C1 segment of cervical spinal cord (tissue), 14 donors: ENCODE measurements around the gene HERC3.

Source experiments
- DNase-seq, 14 donors: peaks; one replicate each; lab custom pipeline; 2025; lab: John Stamatoyannopoulos, UW

HERC3 gene

GRCh38 chr4:88659055-88659889 is 67.0 kb downstream of the HERC3 start:
- peak in 3 of 14 donors; percentile 7 to 83 (median 20) for DNase-seq

DNA sequence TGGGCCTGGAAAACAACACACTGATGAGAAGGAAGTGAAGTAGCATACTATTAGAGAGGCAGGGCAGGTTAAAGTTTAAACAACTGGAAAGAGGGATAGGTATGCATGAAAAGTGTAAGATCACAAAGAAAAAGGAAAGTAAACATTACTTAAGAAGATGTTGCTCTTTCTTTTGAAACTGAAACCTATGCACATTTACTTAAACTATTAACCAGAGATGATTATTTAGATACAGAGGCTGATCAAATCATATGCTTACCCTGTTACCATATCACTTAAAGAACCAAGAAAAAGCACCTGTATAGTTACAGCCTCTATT is 67.6 kb downstream of the HERC3 start:
- no peak for DNase-seq

DNA sequence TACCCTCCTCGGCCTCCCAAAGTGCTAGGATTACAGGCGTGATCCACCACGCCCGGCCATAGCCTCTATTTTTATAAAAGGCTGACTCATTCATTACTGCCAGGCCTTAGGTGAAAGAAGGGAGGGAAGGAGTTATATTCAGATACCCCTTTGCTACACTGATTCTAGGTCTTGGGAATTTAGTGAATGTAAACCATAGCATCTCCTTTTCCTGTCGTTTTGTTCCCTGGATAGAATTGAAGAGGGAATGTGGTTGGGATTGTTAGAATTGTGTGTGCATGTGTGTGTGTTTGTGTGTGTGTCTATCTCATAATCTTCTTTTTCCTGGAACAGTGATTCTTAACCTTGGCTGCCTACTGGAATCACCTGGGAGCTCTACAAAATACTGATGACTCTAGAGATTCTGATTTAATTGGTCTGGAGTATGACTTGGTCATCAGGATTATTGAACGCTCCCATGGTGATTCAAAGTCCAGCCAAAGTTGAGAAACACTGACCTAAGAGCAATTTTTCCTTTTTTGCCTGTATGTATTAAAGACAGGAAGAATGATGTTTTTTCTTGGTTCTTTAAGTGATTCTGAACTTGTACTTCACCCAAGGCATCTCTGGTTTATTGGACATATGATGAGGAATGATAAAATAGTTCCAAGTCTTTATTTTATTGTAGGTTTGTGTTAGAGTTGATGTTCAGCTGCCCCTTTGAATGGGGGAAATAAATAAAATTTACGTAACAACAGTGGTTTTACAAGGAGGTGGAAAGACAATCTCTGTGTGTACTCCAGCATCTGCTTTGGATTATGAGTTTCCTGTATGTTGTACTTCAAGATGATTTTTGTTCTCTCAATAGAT is 68.4 kb downstream of the HERC3 start:
- no peak for DNase-seq

DNA sequence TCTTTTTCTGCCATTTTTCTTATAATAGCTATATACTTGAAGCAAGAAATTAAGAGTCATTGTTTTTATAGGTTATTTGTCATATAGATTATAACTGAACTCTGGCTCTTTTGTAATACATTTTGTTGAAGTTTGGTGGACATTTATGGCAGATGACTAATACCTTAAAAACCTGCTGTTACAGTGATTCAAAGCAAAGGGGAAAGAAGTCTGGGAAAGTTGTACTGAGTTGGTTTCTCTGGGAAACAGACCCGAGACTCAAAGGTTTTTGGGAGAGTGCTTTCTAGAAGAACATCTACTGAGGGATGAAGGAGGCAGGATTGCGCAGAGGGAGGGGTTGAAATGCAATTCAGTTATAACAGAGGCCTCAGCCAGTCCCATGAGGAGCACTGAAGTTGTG is 69.5 kb downstream of the HERC3 start:
- no peak for DNase-seq

GRCh38 chr4:88672987-88673386 is 80.7 kb downstream of the HERC3 start:
- no peak for DNase-seq

GRCh38 chr4:88673886-88674285 is 81.6 kb downstream of the HERC3 start:
- no peak for DNase-seq

DNA sequence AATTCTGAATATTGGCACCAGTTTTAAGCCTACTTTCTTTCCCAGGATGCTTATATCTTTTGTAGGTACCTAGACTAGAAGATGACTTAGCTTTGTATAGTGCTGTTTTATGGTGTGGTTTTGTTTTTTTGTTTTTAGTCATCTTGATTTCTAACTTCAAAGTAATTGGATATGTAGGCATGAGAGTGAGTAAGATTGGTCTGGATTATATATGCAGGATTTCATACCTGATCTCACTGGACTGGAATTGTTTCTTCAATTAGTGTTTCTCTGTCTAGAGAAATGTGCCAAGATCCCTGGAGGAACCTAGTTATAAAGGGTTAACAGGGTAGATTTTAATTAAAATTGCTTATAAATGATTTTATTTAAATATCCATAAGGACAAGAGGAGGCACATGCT is 82.3 kb downstream of the HERC3 start:
- DNase-seq = no peak

DNA sequence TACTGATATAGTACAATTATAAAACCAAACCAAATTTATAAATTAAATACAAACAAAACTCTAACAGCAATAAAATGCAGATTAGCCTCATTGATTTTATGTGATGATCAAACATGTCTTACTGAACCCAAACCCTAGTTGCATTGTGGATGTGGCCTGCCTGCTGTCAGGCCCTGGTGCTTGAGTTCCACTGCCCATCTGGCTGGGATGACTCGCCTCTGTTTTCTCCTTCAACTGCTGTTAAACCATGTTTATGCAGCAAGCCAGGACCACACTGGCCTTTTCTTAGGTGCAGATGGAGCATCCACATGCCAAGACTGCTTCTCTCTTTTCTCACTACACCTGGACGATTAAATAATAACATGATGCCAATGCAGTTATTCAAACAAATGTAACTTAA is 82.7 kb downstream of the HERC3 start:
- no peak for DNase-seq

DNA sequence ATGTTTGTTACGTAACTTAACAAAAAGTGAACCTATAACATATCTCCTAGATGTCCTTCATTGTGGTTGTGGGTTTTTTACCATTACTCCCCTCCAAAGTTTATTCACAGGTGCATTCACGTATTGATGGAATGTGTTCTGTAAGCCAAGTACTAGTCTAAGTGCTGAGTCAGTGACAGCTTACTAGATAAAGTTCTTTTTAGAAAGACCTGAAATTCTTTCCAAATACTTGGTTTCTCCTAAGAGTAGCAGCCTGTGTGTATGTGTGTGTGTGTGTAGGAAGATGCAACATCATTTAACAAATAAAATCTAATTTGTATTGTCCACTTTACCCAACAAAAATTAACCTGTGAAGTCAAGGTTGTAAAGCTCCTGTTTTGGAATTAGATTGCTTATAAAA is 83.3 kb downstream of the HERC3 start:
- no peak for DNase-seq

- DNase-seq = no peak
Measured at GRCh38 chr4:88681209-88681608, 88.9 kb downstream of the HERC3 start.

DNA sequence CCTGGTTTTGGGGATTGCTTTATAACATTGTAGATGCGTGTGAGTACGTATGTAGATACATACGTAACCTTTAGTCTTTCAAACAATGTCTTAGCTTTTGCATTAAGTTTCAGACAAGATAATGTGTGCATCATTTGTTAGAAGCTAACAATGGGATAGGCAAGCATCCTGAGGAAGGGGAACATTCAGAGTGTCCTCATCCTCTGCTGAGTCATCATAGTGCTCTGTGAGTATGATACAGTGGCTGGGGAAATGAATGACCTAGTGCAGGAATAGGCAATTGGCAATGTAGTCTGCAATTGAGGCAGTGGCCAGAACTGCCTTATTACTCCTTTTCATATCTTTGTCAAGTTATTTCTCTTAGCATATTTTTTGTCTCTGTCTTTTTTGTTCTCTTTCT is 98.1 kb downstream of the HERC3 start:
- no peak for DNase-seq

GRCh38 chr4:88693792-88694191 is 101.5 kb downstream of the HERC3 start:
- peak in 1 of 14 donors; percentile 53 for DNase-seq

DNA sequence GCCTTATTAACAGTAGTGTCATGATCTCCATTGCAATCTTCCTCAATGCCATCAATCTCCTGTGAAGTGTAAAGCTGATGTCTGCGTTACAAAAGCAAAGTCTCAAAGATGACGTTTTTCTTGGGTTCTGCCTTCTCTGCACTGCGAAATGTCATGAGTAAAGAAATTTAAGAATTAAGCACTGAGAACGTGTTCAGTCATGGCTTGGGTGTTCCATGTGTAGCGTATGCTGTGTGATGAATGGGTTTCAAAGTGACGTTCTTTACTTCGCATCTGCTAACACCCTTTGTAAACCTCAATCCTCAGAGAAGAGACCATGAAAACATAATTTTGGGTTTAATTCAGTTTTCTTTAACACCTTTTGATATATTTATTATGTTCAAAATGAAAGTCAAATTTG is 104.3 kb downstream of the HERC3 start:
- peak in 1 of 14 donors; percentile 39 for DNase-seq

DNA sequence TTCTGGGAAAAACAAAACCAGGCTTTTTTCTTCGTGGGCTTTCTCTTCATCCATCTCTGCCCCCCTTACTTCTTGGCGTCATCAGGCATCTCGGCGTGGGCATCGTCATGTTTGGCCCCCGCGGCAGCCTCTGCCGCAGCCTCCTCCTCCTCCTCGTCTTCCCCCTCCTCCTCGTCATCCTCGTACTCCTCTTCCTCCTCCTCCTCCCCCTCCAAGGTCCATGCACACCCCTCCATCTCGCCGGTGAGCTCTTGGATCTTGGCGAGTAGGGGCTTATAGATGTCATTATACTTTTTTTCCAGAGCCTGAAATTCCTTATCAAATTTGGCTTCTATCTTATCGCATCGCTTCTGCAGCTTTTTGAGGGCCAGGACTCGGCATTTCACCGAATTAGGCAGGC is 104.9 kb downstream of the HERC3 start:
- DNase-seq = peak in 5 of 14 donors; percentile 19 to 45 (median 25)

- DNase-seq = peak in 10 of 14 donors; percentile 17 to 80 (median 46)
Measured at GRCh38 chr4:88697588-88698329, 105.5 kb downstream of the HERC3 start, which contains the start of gene NAP1L5. TSS of gene NAP1L5 (minus strand) at chr4:88697829. CDS start at chr4:88697754, 75 bp downstream.

DNA sequence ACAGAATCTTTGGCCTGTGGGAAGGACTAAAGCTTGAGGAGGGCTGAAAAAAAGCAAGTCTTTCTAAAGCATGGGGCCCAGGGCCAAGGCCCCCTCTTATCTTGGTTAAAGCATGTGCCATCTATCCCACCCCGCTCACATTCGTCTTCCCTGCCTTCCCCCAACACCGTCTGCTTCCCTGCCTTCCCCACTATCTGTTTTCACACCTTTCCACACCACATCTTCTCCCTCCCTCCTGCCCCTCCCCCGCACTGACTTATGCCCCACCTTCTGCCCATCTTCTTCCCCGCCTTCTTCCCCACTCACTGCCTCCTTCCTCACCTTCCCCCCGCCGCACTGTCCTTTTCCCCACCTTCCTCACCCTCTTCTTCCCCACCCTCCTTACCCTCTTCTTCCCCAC is 106.2 kb downstream of the HERC3 start:
- DNase-seq = no peak

DNA sequence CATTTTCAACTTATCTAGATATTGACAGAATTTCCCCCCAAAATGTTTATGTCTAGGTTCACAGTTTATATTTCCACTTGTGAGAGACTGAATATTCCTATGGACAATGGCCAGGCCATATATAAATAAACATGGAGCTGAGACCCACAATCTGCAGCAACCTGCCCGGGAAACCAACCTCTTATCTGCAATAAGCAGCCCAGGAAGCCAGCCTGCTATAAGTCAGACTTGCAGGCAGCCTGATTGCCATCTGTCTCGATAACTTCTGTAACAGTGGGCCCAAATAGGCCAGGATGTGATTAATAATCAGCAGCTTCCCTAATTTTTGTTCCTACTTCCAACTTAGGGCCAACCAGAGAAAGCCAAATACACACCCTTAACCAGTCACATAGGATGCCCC is 110.5 kb downstream of the HERC3 start:
- no peak for DNase-seq

DNA sequence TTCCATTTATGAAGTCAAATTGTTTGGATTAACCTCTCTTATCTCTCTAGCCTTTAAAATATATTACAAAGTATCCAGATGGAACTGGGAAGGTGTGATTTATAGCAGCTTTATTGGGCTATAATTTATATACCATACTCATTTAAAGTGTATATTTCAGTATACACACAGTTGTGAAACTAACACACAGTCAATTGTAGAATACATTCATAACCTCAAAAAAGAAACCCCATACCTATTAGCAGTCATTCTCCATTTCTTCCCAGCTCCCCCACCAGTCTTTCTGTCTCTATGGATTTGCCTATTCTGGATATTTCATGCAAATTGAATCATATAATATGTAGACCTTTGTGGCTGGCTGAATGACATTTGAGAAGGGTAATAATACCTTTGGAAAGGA is 112.9 kb downstream of the HERC3 start:
- DNase-seq = no peak

GRCh38 chr4:88705805-88706492 is 113.7 kb downstream of the HERC3 start:
- peak in 2 of 14 donors; percentile 5 to 24 for DNase-seq

- peak in 10 of 14 donors; percentile 19 to 76 (median 48) for DNase-seq
Measured at GRCh38 chr4:88706574-88706973, 114.3 kb downstream of the HERC3 start.

DNA sequence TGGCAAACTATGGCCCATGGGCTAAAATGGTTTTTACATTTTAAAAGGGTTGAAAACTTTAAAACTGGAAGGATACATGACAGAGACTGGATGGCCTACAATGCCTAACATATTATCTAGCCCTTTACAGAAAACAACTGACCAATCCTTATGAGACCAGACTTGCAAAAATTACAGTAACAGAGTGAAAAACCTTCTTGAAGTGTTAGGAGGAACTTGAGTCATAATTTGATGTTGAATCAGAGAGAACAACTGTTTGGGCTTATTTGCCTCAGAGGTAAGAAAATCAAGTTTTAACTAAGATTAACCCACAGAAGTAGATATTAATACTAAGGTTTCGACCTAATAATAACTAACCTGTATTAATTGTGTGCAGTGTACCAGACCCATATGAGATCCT is 117.7 kb downstream of the HERC3 start:
- no peak for DNase-seq
